NCI-H2107 treated with DMSO at 0.1 percent for 48 hours (cell line): ENCODE results near the gene POLN.
"Not testable (repeated sequence)": the region's sequence is repeated elsewhere in the genome, so short reads cannot be mapped to it uniquely, and the experiment has no call there.

Experiments used
- DNase-seq: peaks from one replicate; lab custom pipeline; 2025; ENCODE audit not compliant: unreplicated experiment; lab: John Stamatoyannopoulos, UW

The POLN gene

GRCh38 chr4:2275546-2276251 lies 33.8 kb upstream of the POLN start:
- DNase-seq, result no peak

DNA sequence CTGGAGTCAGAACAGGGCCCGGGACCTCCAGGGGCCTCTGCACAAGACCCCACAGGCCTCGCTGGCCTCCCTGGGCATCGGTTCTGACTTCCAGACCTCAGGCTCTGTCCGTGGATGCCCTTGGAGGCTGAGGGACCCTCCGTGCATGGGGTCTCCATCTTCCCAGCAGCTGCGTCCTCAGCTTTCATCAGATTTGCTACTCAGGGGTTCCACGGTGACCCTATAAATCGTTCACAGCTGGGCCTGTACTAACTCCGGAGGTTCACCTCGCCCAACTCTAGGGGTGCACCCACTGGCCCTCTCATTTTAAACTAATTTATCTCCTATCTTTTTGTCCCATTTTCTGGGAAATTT lies 33.1 kb upstream of the POLN start:
- not testable (repeated sequence) for DNase-seq

DNA sequence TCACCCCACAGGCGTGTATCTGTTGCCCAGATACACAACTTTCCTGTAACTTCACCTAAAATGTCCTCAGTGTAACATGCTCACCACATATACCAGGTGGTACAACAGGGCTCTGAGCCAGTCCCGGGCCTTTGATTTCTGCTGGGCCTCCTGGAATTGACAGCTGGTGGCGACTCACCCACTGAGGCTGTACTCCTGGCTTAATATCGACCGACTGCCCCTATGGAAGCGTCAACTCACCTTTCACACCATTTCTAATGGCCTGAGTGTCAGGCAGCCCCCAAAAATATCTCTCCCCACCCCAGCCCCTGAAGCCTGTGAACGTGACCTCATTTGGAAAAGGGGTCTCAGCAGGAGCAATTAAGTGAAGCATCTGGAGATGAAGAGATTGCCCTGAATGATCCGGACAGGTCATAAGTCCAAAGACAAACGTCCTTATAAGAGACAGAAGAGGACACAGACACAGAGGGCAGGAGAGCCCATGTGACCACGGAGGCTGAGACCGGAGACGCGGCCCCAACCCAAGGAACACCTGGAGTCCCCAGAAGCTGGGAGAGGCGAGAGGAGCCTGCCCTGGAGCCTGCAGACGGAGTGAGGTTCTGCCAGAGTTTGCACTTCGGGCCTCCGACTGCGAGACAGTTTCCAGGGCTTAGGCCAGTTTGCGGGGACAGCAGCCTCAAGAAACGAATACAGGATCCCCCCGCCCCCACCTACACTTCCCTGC lies 32.6 kb upstream of the POLN start:
- DNase-seq, result no peak

DNA sequence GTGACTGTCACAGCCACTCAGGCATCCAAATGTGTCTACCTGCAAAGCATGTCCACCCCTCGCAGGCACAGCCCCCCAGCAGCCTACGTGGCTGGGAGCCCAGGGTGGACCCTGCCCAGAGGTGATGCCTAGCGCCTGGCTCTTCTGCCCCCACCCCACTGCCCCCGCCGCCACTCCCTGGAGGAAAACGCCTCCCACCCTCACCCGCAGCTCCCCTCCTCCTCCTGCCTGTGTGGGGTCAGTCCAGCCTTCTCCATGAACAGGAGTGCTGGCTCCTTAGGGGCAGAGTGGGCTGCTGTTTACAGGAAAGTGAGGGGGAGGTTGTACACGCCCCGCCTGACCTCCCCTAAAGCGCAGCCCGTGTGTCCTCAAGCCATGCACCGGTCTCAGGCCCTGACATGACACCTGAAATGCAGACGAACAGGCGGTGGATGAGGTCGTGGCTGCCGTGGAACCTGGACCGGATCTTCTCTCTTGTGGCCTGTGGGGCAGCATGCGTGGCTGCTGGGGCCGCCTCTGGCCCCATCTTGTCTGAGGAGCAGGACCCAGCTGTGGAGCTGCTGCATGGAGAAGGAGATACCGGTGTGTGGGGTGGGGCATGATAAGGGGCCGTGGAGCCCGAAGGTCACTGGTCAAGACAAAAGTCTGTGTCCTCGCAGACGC lies 31.9 kb upstream of the POLN start:
- no peak for DNase-seq

DNA sequence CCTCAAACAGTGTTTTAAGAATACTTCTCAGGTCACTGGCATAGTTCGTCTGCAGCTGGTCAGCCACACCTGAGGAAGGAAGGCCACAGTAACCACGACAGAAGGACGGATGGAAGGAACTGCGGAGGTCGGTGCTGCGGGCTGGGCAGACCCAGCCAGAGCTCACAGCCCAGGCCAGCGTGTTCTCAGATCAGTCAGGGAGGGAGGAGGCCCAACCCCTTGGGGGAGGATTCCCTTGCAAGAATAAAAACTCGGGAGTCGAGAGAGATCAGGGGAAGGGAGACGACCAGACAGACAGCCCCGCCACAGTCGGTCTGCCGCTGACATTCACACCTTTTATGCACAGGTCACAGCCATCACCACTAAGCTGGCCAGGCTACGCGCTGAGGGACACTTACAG lies 31.3 kb upstream of the POLN start:
- DNase-seq, result no peak

GRCh38 chr4:2272828-2273120 lies 30.9 kb upstream of the POLN start:
- no peak for DNase-seq

DNA sequence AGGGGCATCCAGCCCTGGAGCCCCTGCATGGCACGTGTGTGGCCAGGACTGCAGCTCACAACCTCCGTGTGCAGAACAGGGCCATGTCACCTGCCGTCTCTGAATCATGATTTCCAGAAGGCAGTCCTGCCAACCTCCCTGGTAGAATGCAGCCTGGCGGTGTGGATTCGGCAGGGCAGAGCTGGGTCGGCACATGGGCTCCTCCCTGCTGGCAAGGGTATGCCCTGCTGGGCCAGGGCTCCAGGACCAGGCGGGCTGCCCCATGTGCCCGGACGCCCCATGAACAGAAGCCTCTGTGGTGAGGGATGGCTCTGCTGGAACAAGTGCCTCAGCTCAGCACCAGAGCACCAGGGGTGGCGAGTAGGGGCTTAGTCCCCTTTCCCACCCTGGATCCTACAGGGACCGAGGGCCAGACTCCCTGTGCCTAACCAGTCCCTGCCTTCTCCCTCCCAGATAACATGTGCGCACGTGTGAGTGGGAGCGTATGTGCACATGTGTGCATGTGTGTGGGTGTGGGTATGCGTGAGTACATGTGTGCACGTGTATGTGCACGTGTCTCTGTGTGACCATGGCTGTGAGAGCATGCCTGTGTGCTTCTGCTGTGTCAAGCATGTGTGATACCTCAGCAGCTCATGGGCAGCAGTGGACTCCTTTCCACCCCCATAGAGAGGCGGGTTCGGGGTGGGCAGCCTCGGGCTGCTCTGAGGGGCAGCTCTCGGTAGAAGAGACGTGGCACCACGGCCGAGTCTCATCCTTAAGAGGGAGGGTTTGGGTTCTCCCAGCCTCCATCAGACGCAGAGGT lies 30.3 kb upstream of the POLN start:
- DNase-seq, result no peak

DNA sequence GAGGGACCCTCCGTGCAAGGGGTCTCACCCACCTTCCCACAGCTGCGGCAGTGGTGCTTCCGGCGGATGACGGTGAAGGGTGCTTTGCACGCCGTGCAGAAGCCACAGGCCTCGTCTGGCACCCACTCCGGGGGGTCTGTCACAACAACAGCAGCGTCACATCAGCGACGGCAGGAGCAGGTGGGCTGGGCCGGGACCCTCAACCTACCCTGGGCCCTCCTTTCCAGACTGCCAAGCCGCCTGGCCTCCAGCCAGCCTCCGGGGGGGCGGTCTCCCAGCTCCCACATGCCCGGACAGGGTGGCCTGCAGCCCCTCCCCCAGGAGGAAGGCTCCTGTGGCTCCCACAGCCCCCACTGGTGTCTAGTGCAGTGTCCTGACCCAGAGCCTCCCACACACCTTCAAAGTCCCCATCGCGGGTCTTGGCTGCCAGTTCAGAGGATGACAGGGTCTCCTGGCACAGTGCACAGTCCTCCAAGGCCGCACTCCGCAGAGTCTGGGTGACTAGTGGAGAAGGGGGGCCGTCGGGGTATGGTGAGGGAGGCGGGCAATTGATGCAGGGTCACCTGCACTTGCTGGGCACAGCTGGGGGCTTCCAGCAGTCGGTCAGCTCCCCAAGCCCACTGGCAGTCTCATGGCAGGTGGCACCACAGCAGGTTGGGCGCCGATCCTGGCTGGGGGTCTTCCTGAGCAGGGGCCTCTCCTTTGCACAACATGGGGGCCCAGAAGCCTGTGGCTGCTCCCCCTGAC lies 29.5 kb upstream of the POLN start:
- DNase-seq, result no peak

DNA sequence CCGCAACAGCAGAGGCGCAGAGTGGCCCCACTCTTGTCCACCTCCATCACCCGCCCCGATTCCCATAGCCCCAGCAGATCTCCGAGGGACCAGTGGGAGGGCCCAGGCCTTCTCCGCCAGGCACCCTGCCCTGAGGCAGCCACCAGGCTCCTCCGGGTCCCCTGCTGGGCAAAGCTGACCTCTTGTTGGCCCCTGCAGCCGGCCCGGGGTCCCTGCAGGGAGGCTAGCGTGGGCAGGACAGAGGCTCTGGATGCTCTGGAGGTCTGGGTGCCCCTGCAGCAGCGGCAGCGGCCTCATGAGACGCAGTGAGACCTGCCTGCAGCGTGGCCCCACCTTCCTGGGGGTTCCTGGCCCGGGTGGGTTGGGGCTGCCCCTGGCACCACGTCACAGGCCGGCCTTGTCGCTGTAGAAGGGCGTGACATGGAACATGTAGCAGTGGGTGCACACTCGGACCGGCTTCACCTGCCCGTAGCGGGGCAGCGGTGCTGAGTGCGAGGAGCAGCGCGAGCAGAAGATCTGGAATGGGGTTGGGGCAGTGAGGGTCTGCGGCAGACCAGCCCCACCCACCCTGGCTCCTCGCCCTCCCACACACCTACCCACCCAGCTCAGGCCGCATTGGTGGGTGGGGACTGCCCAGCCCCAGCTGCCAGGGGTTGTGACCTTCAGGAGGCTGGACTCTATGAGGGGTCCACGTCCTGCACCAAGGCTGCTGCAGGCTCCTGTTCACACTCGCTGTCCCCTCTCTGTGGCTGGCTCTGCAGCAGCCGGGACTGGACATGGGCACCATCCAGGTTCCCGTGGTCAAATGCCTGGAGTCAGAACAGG lies 28.6 kb upstream of the POLN start:
- no peak for DNase-seq

GRCh38 chr4:2269618-2270163 lies 27.8 kb upstream of the POLN start:
- no peak for DNase-seq

- no peak for DNase-seq
These were observed 27.2 kb upstream of the POLN start for GRCh38 chr4:2269206-2269531.

DNA sequence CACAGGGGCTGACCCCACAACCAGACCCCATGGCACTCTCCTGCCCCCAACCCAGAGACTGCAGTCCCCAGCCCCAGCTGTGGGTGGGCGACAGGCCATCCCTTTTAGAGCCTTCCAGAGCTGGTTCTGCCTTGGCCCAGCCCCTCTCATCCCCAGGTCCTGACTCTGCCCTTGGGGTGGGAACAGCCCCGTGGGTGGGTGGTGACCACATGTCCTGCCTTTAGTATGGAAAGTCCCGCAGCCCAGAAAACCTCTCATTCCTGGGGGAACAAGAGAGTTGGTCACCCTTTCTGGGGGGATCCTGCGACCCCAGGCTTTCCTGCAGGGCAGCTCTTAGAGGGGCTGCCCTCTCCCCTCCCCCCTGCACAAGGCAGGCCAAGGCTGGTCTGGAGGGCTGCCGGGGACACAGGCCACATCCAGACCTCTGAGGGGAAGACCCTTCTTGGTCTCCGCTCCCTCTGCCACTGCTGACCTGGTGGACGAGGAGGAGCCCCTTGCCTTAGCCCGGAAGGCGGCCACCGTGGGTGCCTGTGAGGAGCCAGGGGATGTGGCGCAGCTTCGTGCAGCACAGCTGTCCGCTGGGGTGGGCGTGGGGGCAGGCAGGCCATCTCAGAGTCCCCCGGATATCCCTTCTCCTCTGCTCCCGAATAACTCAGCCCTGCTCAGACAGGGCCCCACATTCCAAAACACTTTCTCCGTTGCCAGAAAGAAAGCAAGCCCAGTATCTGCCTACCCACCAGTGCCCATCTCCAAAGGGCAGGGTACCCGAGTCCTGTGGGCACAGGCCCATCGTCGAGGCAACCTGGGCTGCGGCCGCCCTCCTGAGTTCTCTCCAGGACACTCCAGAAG lies 26.7 kb upstream of the POLN start:
- no peak for DNase-seq

GRCh38 chr4:2267841-2268240 lies 25.9 kb upstream of the POLN start:
- DNase-seq, result no peak

DNA sequence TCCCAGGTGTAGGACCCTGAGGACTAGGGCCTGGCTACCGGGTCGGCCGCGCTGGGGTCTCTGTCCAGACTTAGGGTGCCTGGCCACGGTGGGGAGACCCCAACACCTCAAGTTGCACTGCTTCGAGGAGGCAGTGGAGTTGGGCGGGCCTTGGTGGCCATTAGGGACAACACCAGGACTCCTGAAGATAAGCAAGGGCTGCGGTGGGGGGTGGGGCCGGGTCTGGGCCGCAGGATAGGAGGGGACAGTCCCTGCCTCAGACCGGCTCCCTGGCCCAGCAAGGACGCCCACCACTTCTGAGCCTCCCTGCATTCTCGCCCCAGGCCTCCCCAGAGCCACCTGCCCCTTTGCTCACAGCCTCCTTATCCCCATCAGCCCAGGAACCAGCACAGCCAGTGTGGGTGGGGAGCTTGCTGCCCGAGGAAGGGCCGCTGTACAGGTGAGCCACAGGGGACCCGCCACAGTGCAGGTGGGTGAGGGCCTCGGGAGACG lies 25.4 kb upstream of the POLN start:
- DNase-seq, result no peak

DNA sequence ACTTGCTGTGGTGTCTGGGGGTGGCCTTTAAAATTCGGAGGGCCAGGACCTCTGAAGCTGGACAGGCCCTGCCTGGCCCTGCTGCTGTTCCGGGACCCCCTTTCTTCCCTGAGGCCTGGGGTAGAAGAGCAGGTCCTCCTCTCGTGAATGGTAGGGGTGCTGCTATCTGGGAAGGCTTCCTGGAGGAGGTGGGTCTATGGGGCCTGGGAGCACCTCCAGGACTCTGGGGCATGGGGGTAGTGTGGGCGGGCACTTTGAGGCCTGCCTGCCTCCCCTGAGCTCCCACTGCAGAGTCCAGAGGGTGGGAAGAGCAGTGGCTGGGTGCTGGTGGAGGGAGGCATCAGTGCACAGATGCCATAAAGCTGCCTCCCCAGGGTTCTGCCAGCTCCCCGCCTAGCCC lies 24.9 kb upstream of the POLN start:
- DNase-seq, result no peak

DNA sequence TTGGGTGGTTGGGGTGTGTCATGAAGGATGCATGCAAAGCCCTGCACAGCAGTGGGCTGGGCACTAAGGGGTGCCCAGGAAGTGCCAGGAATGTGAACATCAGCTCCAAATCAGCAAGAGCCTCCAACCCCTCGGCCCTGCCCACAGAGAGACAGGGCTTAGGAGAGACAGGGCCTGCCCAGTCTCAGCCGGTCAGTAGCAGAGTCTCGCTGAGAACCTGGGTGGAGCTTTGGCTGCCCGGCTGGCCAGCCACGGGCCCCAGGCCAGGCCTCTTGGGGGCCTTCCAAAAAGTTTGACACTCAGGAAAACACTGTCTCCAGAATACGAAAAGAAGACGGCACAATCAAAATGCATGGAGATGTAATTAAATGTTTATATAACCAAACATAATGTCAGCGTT lies 24.3 kb upstream of the POLN start:
- DNase-seq, result no peak

GRCh38 chr4:2265113-2266110 lies 23.5 kb upstream of the POLN start:
- DNase-seq, result no peak
